Cardiac fibroblast (primary cell): ENCODE measurements around the gene DESI1.
A peak's percentile ranks its signal among the peaks of the same experiment; 100 is the strongest.

Source experiments
- DNase-seq, 2 donors: peaks; one replicate each; pipeline versions ENCODE4 v3.0.0 to v3.0.0-alpha.2; 2010; ENCODE audit warnings: low read depth in 2 of 2
- H3K4me3 ChIP-seq, 2 donors: replicated peaks in 1 of 2; 1 replicate in 1 of 2; 2 replicates in 1 of 2; pipeline ENCODE4 v1.5.1; 2011; ENCODE audit warnings: low read depth in 2 of 2, low read length in 2 of 2, mild to moderate bottlenecking in 2 of 2, moderate library complexity in 1 of 2
- CTCF ChIP-seq: IDR thresholded peaks from one replicate; pipeline ENCODE4 v1.5.1; 2011; ENCODE audit warnings: low read depth, mild to moderate bottlenecking, low read length, inconsistent platforms

The DESI1 gene

GRCh38 chr22:41660416-41660815, 39.6 kb upstream of the DESI1 start:
- no peak overlapping the region for H3K4me3 ChIP-seq
- peak in 1 of 2 donors; percentile 8 for DNase-seq
- TF ChIP-seq CTCF, result no peak

- DNase-seq, result no peak
- no peak for TF ChIP-seq CTCF
- no peak overlapping the region for H3K4me3 ChIP-seq
These were observed 39.1 kb upstream of the DESI1 start for GRCh38 chr22:41659941-41660340.

- DNase-seq, result no peak
- TF ChIP-seq CTCF, result no peak
These were observed 38.0 kb upstream of the DESI1 start for GRCh38 chr22:41658869-41659268.

GRCh38 chr22:41657709-41658108, 36.9 kb upstream of the DESI1 start:
- DNase-seq, result no peak
- TF ChIP-seq CTCF, result no peak
- no peak overlapping the region for H3K4me3 ChIP-seq

More at GRCh38 chr22:41658869-41659268, 38.0 kb upstream of the DESI1 start:
- no peak overlapping the region for H3K4me3 ChIP-seq

GRCh38 chr22:41656556-41656955, 35.7 kb upstream of the DESI1 start:
- peak in 1 of 2 donors; percentile 16 for DNase-seq
- TF ChIP-seq CTCF, result no peak
- H3K4me3 ChIP-seq, result no peak overlapping the region

- no peak for TF ChIP-seq CTCF
- no peak overlapping the region for H3K4me3 ChIP-seq
- DNase-seq, result no peak
These were observed 33.5 kb upstream of the DESI1 start for GRCh38 chr22:41654322-41654721.

GRCh38 chr22:41650821-41651220, 30.0 kb upstream of the DESI1 start:
- no peak overlapping the region for H3K4me3 ChIP-seq
- no peak for DNase-seq
- no peak for TF ChIP-seq CTCF
